Endothelial cell of hepatic sinusoid (primary cell): Measurements from ENCODE around the gene NKAIN2.

Source experiments
- in situ Hi-C: cut with HindIII; loops from 2 replicates; pipeline ENCODE4 v1.10.0; 2017; ENCODE audit warnings: low sequenced_read_pairs

Gene NKAIN2

DNA sequence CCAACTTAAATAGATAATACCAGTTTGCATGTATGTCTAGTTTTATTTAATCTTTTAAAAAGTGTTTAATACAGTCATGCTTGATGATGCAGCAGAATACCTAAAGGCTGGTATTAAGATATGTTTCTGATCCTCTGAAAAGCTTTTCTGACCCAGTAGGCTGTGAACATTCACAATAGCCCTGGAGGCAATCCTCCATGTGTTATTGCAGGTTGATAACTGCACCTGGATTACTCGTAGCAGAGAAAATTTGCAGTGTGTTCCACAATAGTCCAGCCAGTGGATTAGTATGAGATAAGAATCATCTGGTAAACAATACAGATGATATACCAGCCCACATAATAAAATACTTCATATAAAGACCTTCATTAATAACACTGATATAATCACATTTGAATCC, 979.7 kb downstream of the NKAIN2 start:
- in situ Hi-C loops: no loop called here

DNA sequence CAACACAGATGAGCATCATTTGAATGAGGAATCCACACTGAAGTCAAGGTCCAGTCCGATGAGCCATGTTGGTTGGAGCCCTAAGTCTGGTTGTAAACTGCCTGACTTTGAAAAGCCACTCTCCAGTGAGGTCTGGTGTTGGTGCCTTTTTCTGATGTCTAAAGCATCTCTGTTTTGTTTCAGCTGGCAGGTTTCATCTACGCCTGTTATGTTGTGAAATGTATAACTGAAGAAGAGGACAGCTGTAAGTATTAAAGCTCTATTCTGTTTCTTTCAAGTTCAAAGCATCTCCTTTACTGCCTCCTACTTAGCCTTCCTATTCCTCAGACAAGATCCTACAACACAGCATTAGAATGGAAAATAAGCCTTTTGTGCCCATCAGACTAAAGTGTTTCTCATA, 987.5 kb downstream of the NKAIN2 start:
- in situ Hi-C loops: no loop called here

DNA sequence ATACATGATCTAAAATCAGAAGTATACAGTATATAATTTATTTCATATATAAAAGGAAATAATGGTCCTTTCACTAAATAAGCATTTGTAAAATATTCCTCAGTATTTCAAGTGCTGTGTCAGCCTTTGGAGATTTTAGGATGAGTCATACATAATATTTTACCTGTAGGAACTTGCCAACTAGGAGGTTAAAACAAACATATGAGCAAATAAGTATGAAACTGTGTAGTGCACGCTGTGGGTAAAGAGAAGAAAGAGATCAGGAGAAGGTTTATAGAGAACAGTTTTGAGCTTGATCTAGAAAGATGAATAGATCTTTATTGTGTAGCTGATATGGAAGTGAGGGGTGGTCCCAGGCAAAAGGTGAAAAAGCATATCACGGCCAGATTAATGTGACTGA, 988.7 kb downstream of the NKAIN2 start:
- in situ Hi-C loops: no loop called here

DNA sequence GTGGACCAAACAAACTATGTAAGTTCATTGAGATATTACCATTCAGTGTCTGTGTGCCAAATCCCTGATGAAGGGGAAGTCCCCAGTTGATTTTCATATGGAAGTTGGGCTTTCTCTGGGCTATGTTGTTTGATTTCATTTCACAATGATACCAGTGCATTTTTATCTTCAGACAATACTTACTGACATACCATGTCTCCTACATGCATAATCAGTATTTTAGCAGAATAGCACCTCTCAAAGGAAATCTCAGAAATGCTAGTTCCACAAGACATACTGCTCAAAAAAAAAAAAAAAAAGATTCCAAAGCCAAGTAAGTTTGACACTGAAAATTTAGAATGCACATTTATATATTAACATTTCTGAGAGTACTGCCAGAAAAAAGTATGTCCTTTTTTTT, 989.7 kb downstream of the NKAIN2 start:
- in situ Hi-C loops: no loop called here

DNA sequence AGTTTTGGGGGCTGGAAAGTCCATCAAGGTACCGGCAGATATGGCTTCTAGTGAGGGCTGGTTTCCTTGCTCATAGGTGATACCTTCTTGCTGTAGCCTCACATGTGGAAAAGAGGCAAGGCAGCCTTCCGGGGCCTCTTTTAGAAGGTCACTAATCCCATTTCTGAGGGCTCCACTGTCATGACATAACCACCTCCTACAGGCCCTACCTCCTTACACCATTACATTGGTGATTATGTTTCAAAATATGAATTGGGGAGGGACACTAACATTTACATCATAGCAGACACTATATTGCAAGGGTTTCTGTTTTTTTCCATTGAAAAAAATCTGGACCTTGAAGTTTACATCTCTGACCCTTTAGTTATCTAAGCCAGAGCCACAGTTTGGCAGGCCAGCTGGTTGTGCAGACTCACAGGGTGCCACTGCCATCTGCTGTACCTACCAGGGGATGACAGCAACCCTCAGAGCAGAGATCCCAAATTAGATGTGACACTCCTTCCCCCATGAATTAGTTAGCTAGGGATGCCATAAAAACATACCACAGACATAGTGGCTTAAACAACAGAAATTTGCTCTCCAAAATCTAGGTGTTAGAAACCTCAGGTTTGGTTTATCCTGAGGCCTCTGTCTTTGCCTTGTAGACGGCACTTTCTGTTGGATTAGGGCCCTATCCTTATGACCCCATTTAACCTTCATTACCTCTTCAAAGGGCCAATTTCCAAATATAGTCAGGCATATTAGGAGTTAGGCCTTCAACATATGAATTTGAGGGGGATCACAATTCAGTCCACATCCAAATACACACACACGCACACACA, 992.2 kb downstream of the NKAIN2 start:
- in situ Hi-C loops: no loop called here

DNA sequence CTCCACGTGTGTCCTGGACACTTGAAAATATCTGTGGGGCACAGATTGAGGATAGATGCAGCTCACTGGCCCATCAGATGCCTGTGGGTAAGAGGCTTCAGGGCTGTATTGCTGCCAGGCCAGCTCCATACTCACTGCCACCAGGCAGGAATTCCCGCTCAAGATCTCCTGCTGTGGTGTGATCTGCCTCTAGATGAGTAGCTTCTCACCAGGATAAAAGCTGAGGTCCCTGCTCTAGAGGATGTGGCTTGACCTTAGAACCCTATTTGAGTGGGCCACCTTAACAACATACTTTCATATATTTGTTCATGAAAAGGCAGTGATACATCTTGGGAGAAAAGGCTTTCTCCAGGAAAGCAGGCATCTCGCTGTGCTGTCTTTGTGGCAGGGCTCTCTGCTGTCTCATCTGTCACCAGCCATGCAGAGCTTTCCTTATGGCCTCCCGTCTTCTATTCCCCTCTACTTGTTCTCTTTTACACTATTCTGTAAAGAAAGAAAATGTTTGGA, 992.9 kb downstream of the NKAIN2 start:
- in situ Hi-C loops: no loop called here

DNA sequence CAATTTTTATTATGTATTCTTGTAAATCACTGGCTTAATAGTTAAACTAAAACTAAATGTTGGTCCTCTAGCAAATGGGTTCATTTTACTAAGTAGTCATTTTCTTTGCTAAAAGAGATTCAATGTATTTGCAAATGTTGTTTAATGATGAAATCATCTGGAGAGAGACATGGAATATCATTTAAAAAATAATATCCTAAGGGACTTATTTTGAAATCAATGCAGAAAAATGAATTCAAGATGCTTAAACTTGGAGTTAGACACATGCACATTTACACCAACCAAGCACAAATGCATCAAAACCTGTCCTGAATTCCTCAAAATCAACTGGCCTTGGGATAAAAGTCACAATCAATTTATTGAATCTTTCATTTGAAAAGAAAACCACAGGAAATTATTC, 993.6 kb downstream of the NKAIN2 start:
- in situ Hi-C loops: no loop called here

DNA sequence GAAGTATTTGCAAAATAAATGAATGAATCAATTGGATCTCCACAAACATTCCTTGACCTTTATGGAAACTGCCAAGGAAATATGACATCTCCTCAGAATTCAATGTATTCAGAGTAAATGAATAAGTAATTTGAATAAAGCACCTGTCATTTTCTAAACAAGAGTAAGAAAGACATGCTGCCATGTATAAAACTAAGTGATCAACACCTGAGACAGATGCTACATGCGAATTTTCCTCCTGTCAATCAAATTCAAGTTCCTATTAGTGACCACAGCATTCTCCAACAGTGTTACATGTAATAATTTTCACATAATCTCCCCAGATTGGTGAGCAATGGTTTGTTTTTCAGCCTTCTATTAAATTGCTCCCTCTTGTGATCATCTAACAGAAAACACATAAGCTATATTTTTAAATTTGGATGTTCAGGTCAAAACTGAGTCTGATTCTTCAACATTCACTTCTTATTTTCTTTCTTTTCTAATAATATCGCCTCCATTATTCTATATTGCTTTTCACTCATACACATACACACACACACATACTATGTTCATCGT, 995.4 kb downstream of the NKAIN2 start:
- in situ Hi-C loops: no loop called here

DNA sequence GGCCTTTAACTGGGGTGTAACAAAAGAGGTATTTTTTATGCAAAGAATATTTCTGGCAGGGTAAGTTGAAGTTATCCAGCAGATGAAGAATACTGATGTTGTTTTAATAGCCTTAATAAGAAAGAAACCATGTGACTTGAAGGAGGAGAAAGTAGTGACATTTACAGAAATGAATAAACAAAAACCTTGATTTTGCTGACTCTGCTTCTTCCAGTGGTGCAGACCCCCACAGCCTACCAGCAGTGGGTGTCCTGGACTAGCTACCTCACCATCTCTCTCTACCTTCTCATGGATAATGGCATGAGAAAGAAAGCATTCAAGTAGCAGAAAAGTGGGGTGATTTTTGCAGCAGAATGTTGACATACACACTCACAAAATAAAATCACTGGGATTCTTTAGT, 996.0 kb downstream of the NKAIN2 start:
- in situ Hi-C loops: no loop called here

DNA sequence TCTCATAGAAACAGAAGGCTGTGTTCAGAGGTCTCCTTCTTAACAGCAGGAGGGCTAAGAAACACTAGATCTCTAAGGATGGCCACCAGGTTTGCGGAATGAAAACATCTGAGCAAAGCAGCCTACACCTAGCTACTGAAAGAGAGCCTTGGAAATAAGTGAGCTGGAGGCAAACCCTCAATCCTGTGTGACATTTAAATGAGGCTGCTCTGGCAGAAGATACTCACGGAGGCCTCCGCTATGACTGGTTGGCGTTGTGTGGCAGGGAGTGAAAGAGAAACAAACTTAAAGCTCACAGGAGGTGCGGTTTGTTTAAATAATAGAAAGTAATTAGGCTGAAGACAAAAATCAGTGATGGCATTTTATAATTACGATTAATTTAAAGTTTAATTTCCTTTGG, 996.6 kb downstream of the NKAIN2 start:
- in situ Hi-C loops: no loop called here

DNA sequence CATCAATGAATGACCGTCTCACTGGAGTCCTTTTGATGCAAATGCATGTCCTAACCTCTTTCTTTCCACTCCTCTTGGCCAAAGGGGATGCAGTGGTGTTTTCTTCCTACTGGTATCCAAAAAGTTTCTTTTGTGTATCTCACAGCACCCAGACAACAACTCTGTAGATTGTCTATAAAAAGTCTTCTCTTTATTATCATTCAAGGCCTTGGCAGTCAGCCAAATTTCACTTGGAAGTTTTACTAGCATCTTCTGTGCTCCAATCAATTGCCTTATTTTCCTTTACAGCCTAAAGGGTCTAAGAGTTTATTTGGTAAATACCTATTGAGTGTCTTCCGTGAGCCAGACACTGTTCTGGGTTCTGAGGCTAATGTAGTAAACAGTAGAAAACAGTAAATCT, 1008.4 kb downstream of the NKAIN2 start:
- in situ Hi-C loops: no loop called here

DNA sequence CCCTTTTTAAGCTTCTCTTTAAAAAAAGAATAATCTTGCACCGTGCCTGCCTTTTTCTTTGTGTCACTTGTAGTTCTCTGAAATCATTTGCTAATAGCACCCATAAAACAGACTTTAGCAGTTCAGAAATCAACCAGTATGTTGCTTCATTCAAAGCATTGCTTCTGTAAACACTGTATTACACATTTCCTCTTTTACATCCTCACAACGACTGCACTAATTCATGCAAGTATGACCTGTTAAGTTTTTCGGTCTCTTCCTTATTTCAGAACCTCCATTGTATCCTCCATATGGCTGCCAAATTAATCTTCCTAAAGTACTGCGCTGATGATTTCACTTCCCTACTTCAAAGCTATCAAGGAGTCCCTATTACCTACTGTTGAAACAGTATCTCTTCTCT, 1015.7 kb downstream of the NKAIN2 start:
- in situ Hi-C loops: no loop called here

DNA sequence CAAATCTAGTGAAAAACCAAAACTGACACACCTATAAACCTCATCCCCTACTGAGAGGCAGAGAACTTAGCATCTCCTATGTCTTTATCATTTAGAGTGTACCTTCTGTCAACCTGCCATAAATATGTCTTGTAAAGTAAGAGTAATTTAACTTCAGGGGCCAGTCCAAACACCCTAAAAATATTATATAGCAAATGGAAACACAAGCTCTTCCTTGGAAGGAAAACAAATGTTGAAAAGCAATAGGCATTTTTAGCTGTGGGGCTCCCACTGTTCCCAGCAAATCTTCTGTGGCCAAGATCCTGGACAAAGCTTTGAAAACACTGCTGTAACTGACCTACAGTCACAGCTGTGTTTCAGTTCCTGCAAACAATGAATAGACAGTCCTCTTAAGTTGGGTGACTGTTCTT, 1018.5 kb downstream of the NKAIN2 start:
- in situ Hi-C loops: no loop called here

DNA sequence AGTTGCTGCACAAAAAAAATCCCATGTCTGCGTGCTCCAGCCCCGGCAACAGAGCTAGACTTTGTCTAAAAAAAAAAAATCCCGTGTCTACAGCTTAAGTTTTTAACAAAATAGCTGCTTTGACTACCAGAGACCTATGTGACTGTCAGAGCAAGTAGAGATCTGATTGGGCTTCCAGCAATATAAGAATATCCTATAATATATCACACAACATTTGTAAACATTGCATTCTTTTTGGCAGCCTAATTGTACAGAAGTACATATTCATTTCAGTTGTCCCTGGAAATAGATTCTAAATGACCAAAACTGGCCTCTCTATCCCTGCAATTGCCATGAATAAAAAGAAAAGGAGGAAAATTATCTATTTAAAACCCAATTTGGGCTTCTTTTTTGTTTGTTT, 1019.1 kb downstream of the NKAIN2 start:
- in situ Hi-C loops: no loop called here

DNA sequence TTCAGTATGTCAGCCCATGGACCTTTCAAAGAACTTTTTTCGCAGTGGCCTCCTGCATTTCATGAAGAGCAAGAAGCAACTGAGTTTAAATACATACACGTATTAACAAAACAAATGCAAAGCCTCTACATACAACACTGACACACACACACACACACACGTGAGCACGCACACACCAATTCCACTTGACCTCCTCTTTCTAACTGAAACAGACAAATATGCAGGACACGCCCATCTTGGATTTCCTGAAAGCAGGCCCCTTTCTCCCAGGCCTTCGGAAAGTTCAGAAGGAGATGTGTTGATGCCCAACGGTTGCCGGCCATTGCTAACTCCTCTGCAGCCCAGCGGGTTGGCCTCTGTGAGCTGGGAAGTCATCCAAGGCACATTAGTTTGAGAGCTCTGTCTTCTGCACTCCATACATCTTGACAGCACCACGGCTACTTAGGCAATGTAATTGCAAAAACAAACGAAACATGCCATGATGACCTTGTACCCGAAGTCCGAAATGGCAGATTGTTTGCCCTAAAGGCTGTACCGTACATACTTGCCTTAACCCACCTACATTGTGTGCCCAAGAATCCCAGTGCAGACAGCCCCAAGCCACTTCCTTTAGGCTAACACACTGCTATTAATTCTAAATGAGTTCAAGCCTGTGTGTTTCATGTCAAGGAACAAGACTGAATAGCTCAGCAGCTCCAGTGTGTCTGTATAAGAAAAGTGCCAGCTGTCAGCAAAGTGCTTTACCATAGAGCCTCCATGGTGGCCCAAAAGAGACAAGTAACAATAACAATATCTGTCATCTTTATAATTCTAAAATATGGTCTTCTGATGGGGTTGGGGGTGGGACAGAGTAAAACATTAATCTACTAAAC, 1019.8 kb downstream of the NKAIN2 start:
- in situ Hi-C loops: no loop called here

DNA sequence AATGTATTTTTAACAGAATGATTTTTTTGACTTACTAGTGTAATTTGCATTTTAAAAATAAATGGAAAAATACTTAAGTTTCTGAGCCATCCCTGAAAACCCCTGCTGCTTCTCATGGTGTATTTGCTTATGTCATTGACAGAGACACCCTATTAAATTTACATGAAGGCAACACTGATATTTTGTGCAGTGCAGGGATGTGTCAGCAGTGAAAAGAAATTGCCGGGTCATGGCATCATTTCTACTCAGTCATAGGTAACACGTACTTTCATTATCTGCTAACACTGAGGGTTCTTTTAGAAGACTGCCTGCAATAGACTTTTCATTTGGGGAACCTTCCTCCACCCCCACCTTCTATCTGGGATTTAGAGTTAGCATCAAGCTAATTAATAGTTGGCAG, 1021.9 kb downstream of the NKAIN2 start:
- in situ Hi-C loops: no loop called here

DNA sequence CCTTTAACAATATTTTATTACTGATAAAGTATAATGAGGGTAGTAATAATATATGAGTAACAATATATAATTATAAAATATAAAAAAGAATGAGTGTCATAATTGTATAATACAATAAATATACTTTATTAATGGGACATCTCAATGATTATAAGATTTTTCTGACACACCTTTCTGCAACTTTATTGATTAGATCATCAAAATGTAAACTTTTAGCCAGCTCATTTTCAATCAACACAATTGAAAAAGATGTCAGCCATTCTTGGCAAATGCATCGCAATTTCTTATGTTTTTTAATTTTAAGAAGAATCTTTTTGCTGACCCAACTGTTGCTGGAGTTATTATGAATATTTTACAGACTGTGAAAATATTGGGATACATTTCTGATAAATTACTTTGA, 1026.2 kb downstream of the NKAIN2 start:
- in situ Hi-C loops: no loop called here

DNA sequence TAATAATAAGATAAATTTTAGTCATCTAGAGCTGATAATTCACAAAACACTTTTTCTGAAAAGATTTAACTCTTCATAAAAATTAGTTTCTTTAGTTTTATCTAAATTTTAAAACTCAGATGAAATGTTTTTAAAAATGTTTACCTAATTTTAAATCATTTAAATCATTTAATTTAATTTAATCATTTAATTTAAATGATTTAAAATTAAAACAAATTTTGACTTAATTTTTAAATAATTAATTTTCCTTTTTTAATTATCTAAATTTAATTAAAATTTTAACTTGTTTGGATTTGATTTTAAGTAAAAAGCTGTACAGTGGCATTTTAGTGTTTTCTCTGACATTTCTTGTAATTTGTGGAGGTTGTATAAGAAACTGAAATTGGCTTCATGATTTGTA, 1026.8 kb downstream of the NKAIN2 start:
- in situ Hi-C loops: no loop called here

DNA sequence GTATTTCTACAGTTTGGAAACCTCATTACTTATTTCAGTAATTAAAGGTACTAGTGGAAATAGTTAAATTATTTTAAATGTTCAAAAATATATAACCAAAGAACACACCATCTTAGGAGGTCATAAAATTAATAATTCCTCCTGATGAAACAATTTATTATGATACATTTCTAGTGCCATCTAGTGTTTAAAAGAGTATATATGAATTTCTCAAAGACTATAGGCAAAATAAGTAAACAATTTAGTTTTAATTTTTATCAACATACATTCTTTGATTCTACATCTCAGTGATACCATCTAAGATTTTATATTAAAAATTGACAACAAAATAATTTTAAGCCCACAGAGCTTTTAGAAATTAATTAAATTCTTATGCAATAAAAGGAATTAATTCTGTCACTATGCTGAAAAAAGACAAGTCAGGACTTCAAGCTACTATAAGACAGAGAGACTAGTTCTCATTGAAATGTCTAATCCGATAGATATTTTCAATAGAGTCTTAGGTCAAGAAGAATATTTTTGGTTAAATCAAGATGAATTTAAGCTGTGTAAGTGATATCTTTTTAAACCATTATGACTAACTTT, 1050.8 kb downstream of the NKAIN2 start:
- in situ Hi-C loops: no loop called here

DNA sequence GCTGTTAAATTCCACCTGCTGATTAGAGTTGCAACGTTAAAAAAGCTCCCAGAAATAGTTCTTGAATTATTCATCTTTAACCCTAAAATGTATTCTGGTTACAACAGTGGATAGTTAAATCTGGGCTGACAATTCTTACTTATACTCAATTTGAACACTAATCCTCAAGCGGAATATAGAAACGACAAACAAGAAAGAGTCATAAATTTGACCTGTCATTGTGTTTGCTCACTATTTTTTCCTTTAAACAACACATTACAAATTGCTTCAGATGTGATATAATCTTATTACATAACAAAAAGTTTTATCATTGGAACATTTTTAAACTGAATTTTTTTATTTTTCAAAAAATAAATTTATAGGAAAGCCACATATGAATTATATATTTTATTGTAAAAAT, 1054.1 kb downstream of the NKAIN2 start:
- in situ Hi-C loops: no loop called here

DNA sequence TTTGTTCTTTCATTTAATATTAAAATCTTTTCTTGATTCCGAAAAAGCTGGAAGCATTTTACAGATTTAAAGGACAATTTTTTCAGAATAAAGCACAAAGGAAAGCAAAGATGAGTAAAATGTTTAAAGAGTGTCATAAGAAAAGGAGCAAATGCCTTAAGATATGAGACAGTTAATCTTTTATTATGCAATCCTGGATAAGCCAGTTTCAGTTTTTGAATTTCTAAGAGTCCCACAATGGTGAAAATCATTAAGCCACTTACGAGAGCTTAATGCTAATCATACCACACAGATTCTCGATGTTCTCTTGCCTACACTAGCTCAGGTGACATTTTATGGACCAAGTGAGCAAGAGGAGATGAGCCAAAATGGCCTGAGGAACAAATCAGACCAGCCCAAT, 1054.9 kb downstream of the NKAIN2 start:
- in situ Hi-C loops: no loop called here
